ENCODE measurements around the gene SMAD7.

DNA sequence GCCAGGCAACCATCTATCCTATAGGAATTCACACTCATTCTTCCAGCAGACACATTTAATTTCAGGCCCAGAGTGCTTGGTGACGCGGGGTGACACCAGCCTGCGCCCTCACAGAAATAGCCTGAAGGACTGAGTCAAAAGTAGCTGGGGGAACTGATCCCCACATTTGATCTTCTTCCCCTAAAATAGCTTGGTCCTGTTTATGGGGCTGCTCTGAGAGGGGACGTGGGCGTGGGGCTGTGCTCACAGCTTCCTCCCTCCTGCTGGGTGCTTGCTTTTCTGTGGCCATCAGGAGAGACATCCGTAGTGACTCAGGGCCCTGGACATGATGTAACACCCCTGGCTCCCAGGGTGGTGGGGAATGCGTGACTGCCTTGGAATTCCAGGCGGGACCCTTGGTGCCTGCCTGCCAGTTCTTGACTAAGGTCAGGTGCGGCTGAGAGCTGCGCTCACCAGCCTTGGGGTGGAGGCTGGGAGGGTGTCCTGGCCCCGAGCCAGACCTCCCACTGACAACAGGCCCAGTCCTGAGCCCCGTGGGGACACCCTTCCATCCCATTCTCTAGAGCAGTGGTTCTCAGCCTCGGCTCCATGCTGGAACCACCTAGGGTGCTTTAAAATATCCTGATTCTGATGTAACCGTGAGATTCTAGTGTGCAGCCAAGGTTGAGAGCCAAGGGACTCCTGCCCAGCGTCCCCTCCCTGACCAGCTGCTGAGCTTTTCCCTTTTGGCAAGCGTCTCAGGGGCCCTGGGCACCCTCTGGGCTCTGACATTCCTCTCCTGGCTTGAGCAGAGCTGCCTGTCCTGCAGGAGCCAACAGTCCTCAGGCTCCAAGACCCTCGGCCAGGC, 47.4 kb upstream of the SMAD7 start:
- TF ChIP-seq POLR2A (IDR thresholded peaks at IDR 0.05; ENCODE audit: low read length) = no peak
- TF ChIP-seq GATA1 (IDR thresholded peaks at IDR 0.05; ENCODE audit: low read depth, low read length) = no peak
